ENCODE measurements around the gene EEF1G. TPM values are rescaled to one million over a fixed set of nuclear protein-coding genes. Genes with fewer than 3 reads are reported as not detected.
A peak's percentile ranks its signal among the peaks of the same experiment; 100 is the strongest.

Gene EEF1G
- total RNA-seq, 1 experiment from 2014 or later = 1,667 TPM

DNA sequence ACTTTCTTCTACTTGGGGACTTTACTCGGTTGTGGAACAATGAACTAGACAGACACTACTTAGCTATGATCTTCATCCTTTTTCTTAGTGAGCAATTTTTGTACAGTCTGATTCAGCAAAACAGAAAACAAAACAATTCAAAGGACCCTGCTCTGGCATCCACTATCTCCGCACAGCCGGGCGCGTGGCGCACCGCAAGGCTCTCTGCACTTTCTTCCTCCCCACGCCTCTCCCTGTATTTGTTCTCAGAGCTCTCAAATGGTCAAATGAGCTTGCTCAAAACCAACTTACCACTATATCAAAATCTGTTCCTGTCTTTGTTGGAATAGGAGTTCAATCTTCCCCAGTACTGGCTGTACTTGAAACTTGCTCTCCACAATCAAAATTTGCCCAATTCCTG, 7.4 kb downstream of the EEF1G start (continued):
- TF ChIP-seq ZNF423 (CRISPR knock-in tag; IDR thresholded peaks at IDR 0.05) = no peak
- TF ChIP-seq CBFB (CRISPR knock-in tag; IDR thresholded peaks at IDR 0.05; ENCODE audit: low read depth) = no peak
- TF ChIP-seq, protein P1, sequence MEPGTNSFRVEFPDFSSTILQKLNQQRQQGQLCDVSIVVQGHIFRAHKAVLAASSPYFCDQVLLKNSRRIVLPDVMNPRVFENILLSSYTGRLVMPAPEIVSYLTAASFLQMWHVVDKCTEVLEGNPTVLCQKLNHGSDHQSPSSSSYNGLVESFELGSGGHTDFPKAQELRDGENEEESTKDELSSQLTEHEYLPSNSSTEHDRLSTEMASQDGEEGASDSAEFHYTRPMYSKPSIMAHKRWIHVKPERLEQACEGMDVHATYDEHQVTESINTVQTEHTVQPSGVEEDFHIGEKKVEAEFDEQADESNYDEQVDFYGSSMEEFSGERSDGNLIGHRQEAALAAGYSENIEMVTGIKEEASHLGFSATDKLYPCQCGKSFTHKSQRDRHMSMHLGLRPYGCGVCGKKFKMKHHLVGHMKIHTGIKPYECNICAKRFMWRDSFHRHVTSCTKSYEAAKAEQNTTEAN (CRISPR knock-in tag; IDR thresholded peaks at IDR 0.05) = no peak
- no peak for TF ChIP-seq HMGA2 (CRISPR knock-in tag; IDR thresholded peaks at IDR 0.05)
- no peak for TF ChIP-seq GABPB1 (CRISPR knock-in tag; IDR thresholded peaks at IDR 0.05)
- no peak for TF ChIP-seq ATF3 (CRISPR knock-in tag; conservative IDR thresholded peaks at IDR 0.05)
- TF ChIP-seq, protein P2, sequence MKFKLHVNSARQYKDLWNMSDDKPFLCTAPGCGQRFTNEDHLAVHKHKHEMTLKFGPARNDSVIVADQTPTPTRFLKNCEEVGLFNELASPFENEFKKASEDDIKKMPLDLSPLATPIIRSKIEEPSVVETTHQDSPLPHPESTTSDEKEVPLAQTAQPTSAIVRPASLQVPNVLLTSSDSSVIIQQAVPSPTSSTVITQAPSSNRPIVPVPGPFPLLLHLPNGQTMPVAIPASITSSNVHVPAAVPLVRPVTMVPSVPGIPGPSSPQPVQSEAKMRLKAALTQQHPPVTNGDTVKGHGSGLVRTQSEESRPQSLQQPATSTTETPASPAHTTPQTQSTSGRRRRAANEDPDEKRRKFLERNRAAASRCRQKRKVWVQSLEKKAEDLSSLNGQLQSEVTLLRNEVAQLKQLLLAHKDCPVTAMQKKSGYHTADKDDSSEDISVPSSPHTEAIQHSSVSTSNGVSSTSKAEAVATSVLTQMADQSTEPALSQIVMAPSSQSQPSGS (CRISPR knock-in tag; IDR thresholded peaks at IDR 0.05; ENCODE audit: borderline replicate concordance, low read depth) = no peak
- TF ChIP-seq ZNF416 (CRISPR knock-in tag; IDR thresholded peaks at IDR 0.05) = no peak

GRCh38 chr11:62565100-62565802, 8.4 kb downstream of the EEF1G start:
- no peak overlapping the region for H3K4me3 Mint-ChIP-seq
- H3K9me3 Mint-ChIP-seq = no peaks in the 10 kb centered on the region
- ChIA-PET POLR2A (no interaction called here), CTCF (interaction anchor here (1.3 to 2.6 kb wide), 3 partner anchors 22 to 141 kb away, joined by 4 to 11 read pairs (median 8); no protein-coding TSS in a partner anchor)
- H3K27me3 Mint-ChIP-seq (ENCODE audit: low read depth) = no peaks in the 10 kb centered on the region
- no peak for ATAC-seq
- H3K27ac Mint-ChIP-seq = 0 out of 2 replicates have a peak overlapping the region, but pooled peaks have one; percentile 21
- DNase-seq (ENCODE audit: low spot score) = no peak
- H3K36me3 Mint-ChIP-seq = peaks cover 74% of the 10 kb centered on the region
- H3K4me1 Mint-ChIP-seq = peaks cover 42% of the 10 kb centered on the region
- TF ChIP-seq GTF2I (CRISPR knock-in tag; conservative IDR thresholded peaks at IDR 0.05) (no peak), GABPB1 (CRISPR knock-in tag; IDR thresholded peaks at IDR 0.05) (no peak), E2F5 (CRISPR knock-in tag; IDR thresholded peaks at IDR 0.05) (no peak), ZNF317 (CRISPR knock-in tag; IDR thresholded peaks at IDR 0.05; ENCODE audit: borderline replicate concordance, low read depth) (no peak), KAT7 (CRISPR knock-in tag; IDR thresholded peaks at IDR 0.05; ENCODE audit: borderline replicate concordance) (no peak), JUN (CRISPR knock-in tag; IDR thresholded peaks at IDR 0.05) (no peak), ETV6 (CRISPR knock-in tag; IDR thresholded peaks at IDR 0.05) (no peak), ZNF416 (CRISPR knock-in tag; IDR thresholded peaks at IDR 0.05) (no peak), FOXK1 (CRISPR knock-in tag; IDR thresholded peaks at IDR 0.05) (no peak)
- TF ChIP-seq, protein P3, sequence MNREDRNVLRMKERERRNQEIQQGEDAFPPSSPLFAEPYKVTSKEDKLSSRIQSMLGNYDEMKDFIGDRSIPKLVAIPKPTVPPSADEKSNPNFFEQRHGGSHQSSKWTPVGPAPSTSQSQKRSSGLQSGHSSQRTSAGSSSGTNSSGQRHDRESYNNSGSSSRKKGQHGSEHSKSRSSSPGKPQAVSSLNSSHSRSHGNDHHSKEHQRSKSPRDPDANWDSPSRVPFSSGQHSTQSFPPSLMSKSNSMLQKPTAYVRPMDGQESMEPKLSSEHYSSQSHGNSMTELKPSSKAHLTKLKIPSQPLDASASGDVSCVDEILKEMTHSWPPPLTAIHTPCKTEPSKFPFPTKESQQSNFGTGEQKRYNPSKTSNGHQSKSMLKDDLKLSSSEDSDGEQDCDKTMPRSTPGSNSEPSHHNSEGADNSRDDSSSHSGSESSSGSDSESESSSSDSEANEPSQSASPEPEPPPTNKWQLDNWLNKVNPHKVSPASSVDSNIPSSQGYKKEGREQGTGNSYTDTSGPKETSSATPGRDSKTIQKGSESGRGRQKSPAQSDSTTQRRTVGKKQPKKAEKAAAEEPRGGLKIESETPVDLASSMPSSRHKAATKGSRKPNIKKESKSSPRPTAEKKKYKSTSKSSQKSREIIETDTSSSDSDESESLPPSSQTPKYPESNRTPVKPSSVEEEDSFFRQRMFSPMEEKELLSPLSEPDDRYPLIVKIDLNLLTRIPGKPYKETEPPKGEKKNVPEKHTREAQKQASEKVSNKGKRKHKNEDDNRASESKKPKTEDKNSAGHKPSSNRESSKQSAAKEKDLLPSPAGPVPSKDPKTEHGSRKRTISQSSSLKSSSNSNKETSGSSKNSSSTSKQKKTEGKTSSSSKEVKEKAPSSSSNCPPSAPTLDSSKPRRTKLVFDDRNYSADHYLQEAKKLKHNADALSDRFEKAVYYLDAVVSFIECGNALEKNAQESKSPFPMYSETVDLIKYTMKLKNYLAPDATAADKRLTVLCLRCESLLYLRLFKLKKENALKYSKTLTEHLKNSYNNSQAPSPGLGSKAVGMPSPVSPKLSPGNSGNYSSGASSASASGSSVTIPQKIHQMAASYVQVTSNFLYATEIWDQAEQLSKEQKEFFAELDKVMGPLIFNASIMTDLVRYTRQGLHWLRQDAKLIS (CRISPR knock-in tag; IDR thresholded peaks at IDR 0.05; ENCODE audit: borderline replicate concordance) = no peak
- TF ChIP-seq, protein P4, sequence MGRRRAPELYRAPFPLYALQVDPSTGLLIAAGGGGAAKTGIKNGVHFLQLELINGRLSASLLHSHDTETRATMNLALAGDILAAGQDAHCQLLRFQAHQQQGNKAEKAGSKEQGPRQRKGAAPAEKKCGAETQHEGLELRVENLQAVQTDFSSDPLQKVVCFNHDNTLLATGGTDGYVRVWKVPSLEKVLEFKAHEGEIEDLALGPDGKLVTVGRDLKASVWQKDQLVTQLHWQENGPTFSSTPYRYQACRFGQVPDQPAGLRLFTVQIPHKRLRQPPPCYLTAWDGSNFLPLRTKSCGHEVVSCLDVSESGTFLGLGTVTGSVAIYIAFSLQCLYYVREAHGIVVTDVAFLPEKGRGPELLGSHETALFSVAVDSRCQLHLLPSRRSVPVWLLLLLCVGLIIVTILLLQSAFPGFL (CRISPR knock-in tag; IDR thresholded peaks at IDR 0.05; ENCODE audit: borderline replicate concordance) = no peak
- TF ChIP-seq, protein P5, sequence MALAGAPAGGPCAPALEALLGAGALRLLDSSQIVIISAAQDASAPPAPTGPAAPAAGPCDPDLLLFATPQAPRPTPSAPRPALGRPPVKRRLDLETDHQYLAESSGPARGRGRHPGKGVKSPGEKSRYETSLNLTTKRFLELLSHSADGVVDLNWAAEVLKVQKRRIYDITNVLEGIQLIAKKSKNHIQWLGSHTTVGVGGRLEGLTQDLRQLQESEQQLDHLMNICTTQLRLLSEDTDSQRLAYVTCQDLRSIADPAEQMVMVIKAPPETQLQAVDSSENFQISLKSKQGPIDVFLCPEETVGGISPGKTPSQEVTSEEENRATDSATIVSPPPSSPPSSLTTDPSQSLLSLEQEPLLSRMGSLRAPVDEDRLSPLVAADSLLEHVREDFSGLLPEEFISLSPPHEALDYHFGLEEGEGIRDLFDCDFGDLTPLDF (CRISPR knock-in tag; IDR thresholded peaks at IDR 0.05) = no peak

All from WTC11 (cell line).